ENCODE data around the gene TMEM107.
A peak's percentile ranks its signal among the peaks of the same experiment; 100 is the strongest.

The TMEM107 gene

GRCh38 chr17:8142158-8142886 lies 33.9 kb downstream of the TMEM107 start:
- H3K4me1 ChIP-seq (ENCODE audit: control extremely low read depth in 1 of 4, control insufficient read depth in 4 of 4, insufficient read depth in 4 of 4, low read length in 3 of 4): peaks cover 5 to 23% (median 19%) of the 10 kb centered on the region in 4 experiments
- H3K27me3 ChIP-seq (replicated peaks in 2 of 5; ENCODE audit: control insufficient read depth in 4 of 5, insufficient read depth in 5 of 5, low read length in 4 of 5): no peaks in the 10 kb centered on the region
- H3K4me3 ChIP-seq (ENCODE audit: control insufficient read depth in 1 of 7, extremely low read depth in 1 of 7, insufficient read depth in 4 of 7, low read depth in 2 of 7, low read length in 6 of 7): no peak overlapping the region
- no peak for DNase-seq
- peaks cover 4 to 69% (median 50%) of the 10 kb centered on the region in 4 experiments for H3K36me3 ChIP-seq (ENCODE audit: control insufficient read depth in 4 of 4, insufficient read depth in 4 of 4, low read length in 3 of 4)
- H3K9me3 ChIP-seq (ENCODE audit: control extremely low read depth in 1 of 5, control insufficient read depth in 4 of 5, insufficient read depth in 2 of 5, low read depth in 1 of 5, low read length in 4 of 5): no peaks in the 10 kb centered on the region
- no peak overlapping the region for H3K27ac ChIP-seq (ENCODE audit: insufficient read depth in 1 of 2, low read depth in 1 of 2, low read length in 2 of 2, poor library complexity in 1 of 2, severe bottlenecking in 2 of 2)
- ChIA-PET POLR2A (interaction anchor here (1.6 to 4.1 kb wide), 4 partner anchors 9 to 14 kb away, joined by 7 to 24 read pairs (median 18); partner anchors contain the start of gene PER1), CTCF (interaction anchor here (1.0 to 22.4 kb wide), 5 partner anchors 9 to 45 kb away, joined by 3 to 292 read pairs (median 3); partner anchors contain the start of genes HES7, PER1 and VAMP2)
- WGBS (ENCODE audit: insufficient coverage): 98% methylated on average over 14 of the region's 23 CpGs

DNA sequence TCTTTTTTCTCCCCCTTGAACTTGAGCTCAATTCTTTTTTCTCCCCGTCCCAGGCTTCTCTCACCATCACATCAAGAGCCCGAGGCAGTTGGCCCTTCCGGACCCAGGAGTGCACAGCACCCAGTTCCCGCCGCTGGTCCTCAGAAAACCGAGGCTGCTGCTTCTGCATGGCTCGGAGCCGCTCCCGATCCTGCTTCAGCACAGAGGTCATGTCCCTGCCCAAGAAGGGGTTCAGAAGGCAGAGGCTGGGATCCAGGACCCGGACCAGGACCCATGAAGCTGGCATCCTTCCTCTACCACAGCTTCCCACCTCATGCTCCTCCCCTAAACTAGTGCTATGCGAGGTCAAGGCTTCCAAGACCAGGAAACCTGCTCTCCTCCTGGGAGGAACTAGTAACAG lies 34.4 kb downstream of the TMEM107 start:
- H3K27ac ChIP-seq (ENCODE audit: insufficient read depth in 1 of 2, low read depth in 1 of 2, low read length in 2 of 2, poor library complexity in 1 of 2, severe bottlenecking in 2 of 2): no peak overlapping the region
- peaks cover 5 to 23% (median 20%) of the 10 kb centered on the region in 4 experiments for H3K4me1 ChIP-seq (ENCODE audit: control extremely low read depth in 1 of 4, control insufficient read depth in 4 of 4, insufficient read depth in 4 of 4, low read length in 3 of 4)
- ChIA-PET POLR2A (interaction anchor here (1.6 to 4.1 kb wide), 3 partner anchors 9 to 15 kb away, joined by 7 to 23 read pairs (median 14); partner anchors contain the start of gene PER1), CTCF (interaction anchor here (0.9 to 22.4 kb wide), 6 partner anchors 8 to 46 kb away, joined by 3 to 292 read pairs (median 3); partner anchors contain the start of genes HES7, PER1 and VAMP2)
- DNase-seq: no peak
- WGBS (ENCODE audit: insufficient coverage): 99% methylated on average over 9 of the region's 11 CpGs
- H3K27me3 ChIP-seq (replicated peaks in 2 of 5; ENCODE audit: control insufficient read depth in 4 of 5, insufficient read depth in 5 of 5, low read length in 4 of 5): no peaks in the 10 kb centered on the region
- H3K36me3 ChIP-seq (ENCODE audit: control insufficient read depth in 4 of 4, insufficient read depth in 4 of 4, low read length in 3 of 4): peaks cover 4 to 64% (median 44%) of the 10 kb centered on the region in 4 experiments
- no peaks in the 10 kb centered on the region for H3K9me3 ChIP-seq (ENCODE audit: control extremely low read depth in 1 of 5, control insufficient read depth in 4 of 5, insufficient read depth in 2 of 5, low read depth in 1 of 5, low read length in 4 of 5)
- no peak overlapping the region for H3K4me3 ChIP-seq (ENCODE audit: control insufficient read depth in 1 of 7, extremely low read depth in 1 of 7, insufficient read depth in 4 of 7, low read depth in 2 of 7, low read length in 6 of 7)

DNA sequence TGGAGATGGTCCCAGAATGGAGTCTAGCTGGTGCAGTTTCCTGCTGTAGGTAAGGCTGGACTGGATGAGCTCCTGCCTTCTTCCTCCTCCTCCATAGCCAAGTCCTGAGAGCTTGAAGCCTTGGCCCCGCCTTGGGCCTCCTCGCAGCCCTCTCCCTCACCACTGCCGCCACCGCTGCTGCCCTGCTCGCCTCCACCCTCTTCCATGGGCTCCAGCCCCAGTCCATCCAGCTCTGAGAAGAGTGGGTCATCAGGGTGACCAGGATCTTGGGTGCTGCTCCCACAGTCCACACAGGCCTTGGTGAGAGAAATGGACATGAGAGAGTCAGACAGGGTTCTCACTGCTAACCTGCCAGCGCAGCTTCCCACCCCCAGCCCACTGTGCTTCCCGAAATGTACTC lies 35.1 kb downstream of the TMEM107 start:
- H3K36me3 ChIP-seq (ENCODE audit: control insufficient read depth in 4 of 4, insufficient read depth in 4 of 4, low read length in 3 of 4): peaks cover 0 to 57% (median 38%) of the 10 kb centered on the region in 4 experiments
- DNase-seq: no peak
- H3K27me3 ChIP-seq (replicated peaks in 2 of 5; ENCODE audit: control insufficient read depth in 4 of 5, insufficient read depth in 5 of 5, low read length in 4 of 5): no peaks in the 10 kb centered on the region
- H3K9me3 ChIP-seq (ENCODE audit: control extremely low read depth in 1 of 5, control insufficient read depth in 4 of 5, insufficient read depth in 2 of 5, low read depth in 1 of 5, low read length in 4 of 5): no peaks in the 10 kb centered on the region
- WGBS (ENCODE audit: insufficient coverage): 96% methylated on average over 4 of the region's 7 CpGs
- H3K27ac ChIP-seq (ENCODE audit: insufficient read depth in 1 of 2, low read depth in 1 of 2, low read length in 2 of 2, poor library complexity in 1 of 2, severe bottlenecking in 2 of 2): no peak overlapping the region
- H3K4me3 ChIP-seq (ENCODE audit: control insufficient read depth in 1 of 7, extremely low read depth in 1 of 7, insufficient read depth in 4 of 7, low read depth in 2 of 7, low read length in 6 of 7): no peak overlapping the region
- peaks cover 5 to 23% (median 20%) of the 10 kb centered on the region in 4 experiments for H3K4me1 ChIP-seq (ENCODE audit: control extremely low read depth in 1 of 4, control insufficient read depth in 4 of 4, insufficient read depth in 4 of 4, low read length in 3 of 4)
- CTCF ChIA-PET: interaction anchor here (0.9 to 22.4 kb wide), 5 partner anchors 8 to 47 kb away, joined by 3 to 292 read pairs (median 3); partner anchors contain the start of genes PER1 and VAMP2
- POLR2A ChIA-PET: interaction anchor here (0.5 to 4.1 kb wide), 6 partner anchors 10 to 284 kb away, joined by 3 to 23 read pairs (median 6); partner anchors contain the start of genes NAA38 and PER1

DNA sequence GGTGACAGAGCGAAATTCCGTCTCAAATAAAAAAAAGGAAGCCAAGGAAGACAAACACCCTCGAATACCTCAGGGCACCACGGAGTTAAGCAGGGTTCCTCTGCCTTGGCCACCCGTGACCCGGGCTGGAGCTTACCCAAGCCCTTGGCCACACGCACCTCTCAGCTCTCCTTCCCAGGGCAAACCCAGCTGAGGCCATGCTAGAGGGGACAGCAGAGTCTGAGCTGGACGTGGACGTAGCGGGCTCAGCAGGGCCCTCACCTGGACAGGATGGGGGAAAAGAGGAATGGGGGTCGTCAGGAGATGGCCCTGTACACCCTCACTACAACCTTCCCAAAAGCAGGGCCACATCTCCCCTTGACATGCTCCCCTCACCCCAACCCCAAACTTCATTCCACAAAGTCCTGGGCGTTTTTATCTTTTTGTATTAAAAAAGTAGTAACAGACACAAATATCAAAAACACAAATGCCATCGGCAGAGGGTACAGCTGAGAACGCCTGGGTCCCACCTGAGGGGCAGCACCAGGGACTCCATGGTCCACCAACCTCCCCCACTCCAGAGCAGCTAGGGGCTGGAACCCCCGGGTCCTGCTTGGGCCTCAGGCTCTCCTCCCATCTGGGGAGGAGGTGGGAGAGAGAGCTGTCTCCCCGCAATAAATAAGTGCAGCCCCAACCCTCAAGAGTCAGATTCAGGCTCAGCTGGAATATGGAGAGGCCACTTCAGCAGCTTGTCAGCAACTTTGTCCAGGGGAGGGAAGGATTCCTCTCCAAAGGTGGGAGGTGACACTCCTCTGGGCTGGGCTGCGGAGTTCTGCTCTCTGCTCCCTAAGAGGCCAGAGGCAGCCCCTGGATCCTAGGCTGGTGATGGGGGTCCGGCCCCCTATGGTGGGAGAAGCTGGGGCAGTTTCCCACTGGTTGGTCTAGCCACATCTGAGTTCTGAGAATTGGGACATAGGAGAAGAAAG lies 35.8 kb downstream of the TMEM107 start:
- Histone ChIP-seq H3K4me3 (ENCODE audit: control insufficient read depth in 1 of 7, extremely low read depth in 1 of 7, insufficient read depth in 4 of 7, low read depth in 2 of 7, low read length in 6 of 7) (no peak overlapping the region), H3K27me3 (replicated peaks in 2 of 5; ENCODE audit: control insufficient read depth in 4 of 5, insufficient read depth in 5 of 5, low read length in 4 of 5) (no peaks in the 10 kb centered on the region), H3K36me3 (ENCODE audit: control insufficient read depth in 4 of 4, insufficient read depth in 4 of 4, low read length in 3 of 4) (peaks cover 0 to 50% (median 33%) of the 10 kb centered on the region in 4 experiments), H3K27ac (ENCODE audit: insufficient read depth in 1 of 2, low read depth in 1 of 2, low read length in 2 of 2, poor library complexity in 1 of 2, severe bottlenecking in 2 of 2) (no peak overlapping the region), H3K4me1 (ENCODE audit: control extremely low read depth in 1 of 4, control insufficient read depth in 4 of 4, insufficient read depth in 4 of 4, low read length in 3 of 4) (peaks cover 5 to 23% (median 20%) of the 10 kb centered on the region in 4 experiments), H3K9me3 (ENCODE audit: control extremely low read depth in 1 of 5, control insufficient read depth in 4 of 5, insufficient read depth in 2 of 5, low read depth in 1 of 5, low read length in 4 of 5) (no peaks in the 10 kb centered on the region)
- no peak for DNase-seq
- 90% methylated on average over 10 of the region's 18 CpGs for WGBS (ENCODE audit: insufficient coverage)
- ChIA-PET CTCF (interaction anchor here (0.9 to 22.4 kb wide), 9 partner anchors 12 to 84 kb away, joined by 3 to 292 read pairs (median 8); partner anchors contain the start of genes ALOXE3, HES7, PER1 and VAMP2), POLR2A (interaction anchor here (0.5 to 4.1 kb wide), 12 partner anchors 8 to 283 kb away, joined by 3 to 23 read pairs (median 6); partner anchors contain the start of genes NAA38, PER1 and TMEM107)

DNA sequence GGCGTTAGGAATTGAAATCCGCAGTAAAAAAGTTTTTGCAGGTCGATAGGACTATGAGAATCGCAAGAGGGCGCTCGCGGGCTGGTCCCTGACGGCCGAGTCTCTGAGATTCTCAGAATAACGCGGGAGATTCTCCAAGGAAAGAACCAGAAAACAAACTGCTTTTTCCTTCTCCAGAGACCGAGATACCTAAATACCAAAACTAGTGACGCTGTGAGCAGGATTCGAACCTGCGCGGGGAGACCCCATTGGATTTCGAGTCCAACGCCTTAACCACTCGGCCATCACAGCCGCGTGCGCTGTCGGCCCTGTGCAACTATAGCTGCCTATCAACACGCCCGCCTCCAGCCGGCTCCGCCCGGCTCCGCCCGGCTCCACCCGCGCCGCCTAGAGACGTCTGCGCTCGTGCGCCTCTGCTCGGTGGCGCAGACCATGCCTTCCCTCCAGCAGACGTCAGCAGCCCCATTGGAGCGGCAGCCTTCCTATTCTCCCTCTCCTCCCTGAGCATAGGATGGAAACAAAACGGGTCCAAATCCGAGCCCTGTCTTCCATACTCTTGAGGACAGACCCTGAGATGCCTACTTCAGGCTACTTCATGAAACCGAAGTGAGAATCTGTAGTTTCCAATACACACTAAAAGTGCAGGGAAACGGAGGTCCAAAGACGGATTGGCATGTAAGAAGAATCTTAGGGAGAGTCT lies 37.4 kb downstream of the TMEM107 start:
- ChIA-PET CTCF (interaction anchor here (0.8 to 22.4 kb wide), 9 partner anchors 11 to 85 kb away, joined by 3 to 292 read pairs (median 6); partner anchors contain the start of genes ALOXE3, HES7, PER1 and VAMP2), POLR2A (interaction anchor here (0.6 to 4.1 kb wide), 12 partner anchors 9 to 47 kb away, joined by 3 to 23 read pairs (median 5); partner anchors contain the start of genes PER1 and TMEM107)
- Histone ChIP-seq H3K27ac (ENCODE audit: insufficient read depth in 1 of 2, low read depth in 1 of 2, low read length in 2 of 2, poor library complexity in 1 of 2, severe bottlenecking in 2 of 2) (peak overlapping the region; percentile 40 to 80), H3K4me3 (ENCODE audit: control insufficient read depth in 1 of 7, extremely low read depth in 1 of 7, insufficient read depth in 4 of 7, low read depth in 2 of 7, low read length in 6 of 7) (peak overlapping the region; percentile 33 to 81 (median 72)), H3K4me1 (ENCODE audit: control extremely low read depth in 1 of 4, control insufficient read depth in 4 of 4, insufficient read depth in 4 of 4, low read length in 3 of 4) (peaks cover 5 to 23% (median 20%) of the 10 kb centered on the region in 4 experiments), H3K36me3 (ENCODE audit: control insufficient read depth in 4 of 4, insufficient read depth in 4 of 4, low read length in 3 of 4) (peaks cover 0 to 35% (median 23%) of the 10 kb centered on the region in 4 experiments), H3K27me3 (replicated peaks in 2 of 5; ENCODE audit: control insufficient read depth in 4 of 5, insufficient read depth in 5 of 5, low read length in 4 of 5) (no peaks in the 10 kb centered on the region), H3K9me3 (ENCODE audit: control extremely low read depth in 1 of 5, control insufficient read depth in 4 of 5, insufficient read depth in 2 of 5, low read depth in 1 of 5, low read length in 4 of 5) (no peaks in the 10 kb centered on the region)
- WGBS (ENCODE audit: insufficient coverage): 0% methylated on average over 37 of the region's 46 CpGs
- DNase-seq: peak; percentile 94 to 97 (median 97)

- DNase-seq: no peak
- ChIA-PET POLR2A (interaction anchor here (0.6 to 4.1 kb wide), 8 partner anchors 11 to 35 kb away, joined by 3 to 23 read pairs (median 8); partner anchors contain the start of gene PER1), CTCF (interaction anchor here (0.6 to 22.4 kb wide), 9 partner anchors 10 to 206 kb away, joined by 3 to 292 read pairs (median 8); partner anchors contain the start of genes ALOXE3, CNTROB, HES7 and PER1)
- H3K4me1 ChIP-seq (ENCODE audit: control extremely low read depth in 1 of 4, control insufficient read depth in 4 of 4, insufficient read depth in 4 of 4, low read length in 3 of 4): peaks cover 5 to 23% (median 20%) of the 10 kb centered on the region in 4 experiments
- peak overlapping the region in 6 of 7 experiments; percentile 58 to 81 (median 72) for H3K4me3 ChIP-seq (ENCODE audit: control insufficient read depth in 1 of 7, extremely low read depth in 1 of 7, insufficient read depth in 4 of 7, low read depth in 2 of 7, low read length in 6 of 7)
- no peaks in the 10 kb centered on the region for H3K27me3 ChIP-seq (replicated peaks in 2 of 5; ENCODE audit: control insufficient read depth in 4 of 5, insufficient read depth in 5 of 5, low read length in 4 of 5)
- H3K36me3 ChIP-seq (ENCODE audit: control insufficient read depth in 4 of 4, insufficient read depth in 4 of 4, low read length in 3 of 4): peaks cover 0 to 31% (median 22%) of the 10 kb centered on the region in 4 experiments
- peak overlapping the region; percentile 14 to 29 for H3K27ac ChIP-seq (ENCODE audit: insufficient read depth in 1 of 2, low read depth in 1 of 2, low read length in 2 of 2, poor library complexity in 1 of 2, severe bottlenecking in 2 of 2)
- no peaks in the 10 kb centered on the region for H3K9me3 ChIP-seq (ENCODE audit: control extremely low read depth in 1 of 5, control insufficient read depth in 4 of 5, insufficient read depth in 2 of 5, low read depth in 1 of 5, low read length in 4 of 5)
- WGBS (ENCODE audit: insufficient coverage): 0% methylated on average over 7 of the region's 7 CpGs
Observed at GRCh38 chr17:8138374-8138671, 37.9 kb downstream of the TMEM107 start.

Data from common myeloid progenitor, CD34-positive (primary cell).